GM11168 (cell line): Measurements from ENCODE around the gene SMTNL1.
"Not testable (repeated sequence)": the region's sequence is repeated elsewhere in the genome, so short reads cannot be mapped to it uniquely, and the experiment has no call there.

ENCODE experiments used
- in situ Hi-C: fragments of 300-500 bp; cut with MboI; formaldehyde crosslinking; loops from one replicate; pipeline ENCODE4 v1.12.0; 2022; ENCODE audit warnings: low sequenced_read_pairs; ENCODE audit not compliant: unreplicated experiment

Gene SMTNL1

GRCh38 chr11:57508341-57509170 lies 28.8 kb upstream of the SMTNL1 start:
- in situ Hi-C loops, result no loop called here

DNA sequence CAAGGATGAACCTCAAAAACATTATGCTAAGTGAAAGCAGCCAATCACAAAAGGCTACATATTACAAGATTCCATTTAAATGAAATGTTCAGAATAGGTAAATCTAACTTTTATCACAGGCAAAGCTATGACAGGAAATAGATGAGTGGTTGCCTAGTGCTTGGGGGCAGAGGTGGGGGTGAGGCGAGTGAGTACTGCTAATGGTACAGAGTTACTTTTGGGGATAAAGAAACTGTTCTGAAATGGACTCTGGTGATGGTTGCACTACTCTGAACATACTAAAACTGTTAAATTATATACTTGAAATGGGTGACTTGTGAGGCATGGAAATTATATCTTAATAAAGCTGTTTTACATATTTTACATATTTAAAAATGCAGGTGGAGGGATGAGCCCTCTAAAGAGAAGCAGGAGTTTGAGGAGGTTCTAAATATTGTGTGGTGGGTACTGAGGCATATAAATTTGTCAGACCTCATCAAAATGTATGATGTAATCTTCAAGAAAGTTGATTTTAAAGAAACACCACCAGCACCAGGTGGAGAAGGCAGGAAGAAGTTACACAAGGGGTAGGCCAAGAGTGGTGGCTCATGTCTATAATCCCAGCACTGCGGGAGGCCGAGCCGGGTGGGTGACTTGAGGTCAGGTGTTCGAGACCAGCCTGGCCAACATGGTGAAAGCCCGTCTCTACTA lies 25.5 kb upstream of the SMTNL1 start:
- in situ Hi-C loops, result no loop called here

DNA sequence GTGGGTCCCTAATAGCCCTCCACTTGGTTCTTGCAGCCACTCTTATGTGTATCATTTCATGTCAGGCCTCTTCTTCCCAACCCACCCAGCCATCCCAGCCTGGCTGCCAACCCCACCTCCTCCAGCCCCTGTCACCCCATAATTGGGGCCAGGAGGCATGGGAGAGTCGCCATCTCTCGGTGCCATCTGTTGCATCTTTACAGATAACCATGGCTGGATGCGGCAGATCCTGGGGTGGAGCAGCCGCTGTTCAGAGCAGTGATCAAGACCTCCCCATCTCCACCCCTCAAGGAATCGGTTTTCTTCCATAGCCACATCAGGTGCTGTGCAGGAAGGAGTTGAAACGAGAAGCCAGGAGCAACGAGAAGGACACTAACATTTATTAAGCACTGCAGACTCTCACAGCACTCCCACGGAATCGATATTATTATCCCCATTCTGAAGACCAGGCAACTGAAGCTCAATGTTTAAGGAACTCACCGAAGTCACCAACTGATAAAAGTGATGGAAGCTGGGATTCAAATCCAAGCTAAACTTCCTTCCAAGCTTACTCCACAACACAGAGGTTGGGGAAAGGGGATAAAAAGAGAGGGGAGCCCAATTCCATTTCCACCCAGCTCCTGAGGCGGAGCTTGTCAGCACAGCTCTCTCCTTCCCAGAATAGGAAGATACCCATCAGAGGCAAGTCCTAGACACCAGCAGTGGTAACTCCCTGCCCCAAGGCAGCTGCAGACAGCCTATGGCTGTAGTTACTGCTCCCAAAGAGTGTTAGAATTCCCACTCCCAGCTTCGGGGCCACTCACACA lies 24.5 kb upstream of the SMTNL1 start:
- in situ Hi-C loops, result no loop called here

GRCh38 chr11:57513452-57513795 lies 24.0 kb upstream of the SMTNL1 start:
- in situ Hi-C loops, result no loop called here

DNA sequence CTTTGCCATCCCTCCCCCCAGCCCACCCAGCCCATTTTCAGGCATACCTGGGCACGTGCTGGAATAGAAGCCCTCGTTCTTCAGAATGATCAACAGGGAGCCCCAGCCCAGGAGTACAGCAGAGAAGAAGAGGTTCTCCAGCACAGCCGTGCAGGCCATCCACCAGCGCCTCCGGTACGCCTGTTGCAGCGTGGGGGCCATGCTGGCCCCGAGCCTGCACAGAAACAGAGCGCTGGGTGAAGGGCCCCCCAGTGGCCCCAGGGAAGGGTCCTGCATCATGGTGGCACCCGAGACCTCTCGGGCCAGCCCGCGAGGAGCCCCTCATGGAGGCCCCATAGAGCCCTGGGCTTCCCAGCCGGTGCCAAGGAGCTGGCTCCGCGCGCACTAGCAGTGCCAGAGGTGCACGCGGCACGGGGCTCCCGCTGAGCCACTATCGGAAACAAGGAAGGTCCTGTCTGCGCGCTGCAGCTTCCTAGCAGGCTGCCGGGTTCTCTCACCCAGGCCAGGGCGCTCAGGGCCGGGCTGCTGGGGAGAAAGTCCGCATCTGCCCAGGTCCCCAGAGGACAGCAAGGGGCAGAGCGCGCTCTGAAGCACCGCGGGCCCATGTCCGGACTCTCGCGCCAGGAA lies 23.4 kb upstream of the SMTNL1 start:
- in situ Hi-C loops, result no loop called here

DNA sequence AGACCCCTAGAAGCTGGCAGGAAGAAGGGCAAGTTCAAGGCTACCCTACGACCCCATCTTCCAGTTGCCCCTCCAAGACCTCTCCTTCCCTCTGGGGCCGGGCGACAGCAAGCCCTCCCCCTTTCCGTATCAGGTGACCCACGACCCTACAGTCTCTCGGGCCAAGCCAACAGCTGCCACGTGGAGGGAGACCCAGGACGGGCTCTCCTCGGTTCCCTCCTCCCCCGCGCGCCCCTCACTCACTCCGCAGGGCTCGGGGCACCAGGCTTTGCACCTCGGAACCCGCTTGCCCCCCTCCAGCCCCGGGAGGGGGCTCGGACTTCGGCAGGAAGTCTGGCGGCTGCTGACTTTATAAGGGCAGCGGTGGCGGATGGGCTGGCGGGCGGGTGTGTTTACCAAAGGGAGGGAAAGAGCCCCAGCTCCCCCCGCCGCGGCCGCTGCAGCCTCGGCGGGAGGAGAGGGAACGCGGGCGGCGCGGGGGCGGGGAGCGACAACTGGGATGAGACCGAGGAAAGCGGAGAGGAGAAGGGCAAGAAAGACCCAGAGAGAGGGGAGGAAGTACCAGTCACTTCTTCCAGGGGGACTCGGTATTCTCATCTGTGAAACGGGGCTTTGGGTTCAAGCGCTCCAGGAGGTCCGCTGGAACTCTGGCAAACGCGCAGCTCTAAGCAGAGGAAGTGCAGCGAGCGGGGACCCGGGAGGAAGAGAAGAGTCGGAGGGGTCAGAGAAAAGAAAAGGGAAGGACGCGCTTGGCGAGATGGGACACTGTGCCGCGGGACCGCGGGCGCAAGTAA lies 22.7 kb upstream of the SMTNL1 start:
- in situ Hi-C loops, result no loop called here

DNA sequence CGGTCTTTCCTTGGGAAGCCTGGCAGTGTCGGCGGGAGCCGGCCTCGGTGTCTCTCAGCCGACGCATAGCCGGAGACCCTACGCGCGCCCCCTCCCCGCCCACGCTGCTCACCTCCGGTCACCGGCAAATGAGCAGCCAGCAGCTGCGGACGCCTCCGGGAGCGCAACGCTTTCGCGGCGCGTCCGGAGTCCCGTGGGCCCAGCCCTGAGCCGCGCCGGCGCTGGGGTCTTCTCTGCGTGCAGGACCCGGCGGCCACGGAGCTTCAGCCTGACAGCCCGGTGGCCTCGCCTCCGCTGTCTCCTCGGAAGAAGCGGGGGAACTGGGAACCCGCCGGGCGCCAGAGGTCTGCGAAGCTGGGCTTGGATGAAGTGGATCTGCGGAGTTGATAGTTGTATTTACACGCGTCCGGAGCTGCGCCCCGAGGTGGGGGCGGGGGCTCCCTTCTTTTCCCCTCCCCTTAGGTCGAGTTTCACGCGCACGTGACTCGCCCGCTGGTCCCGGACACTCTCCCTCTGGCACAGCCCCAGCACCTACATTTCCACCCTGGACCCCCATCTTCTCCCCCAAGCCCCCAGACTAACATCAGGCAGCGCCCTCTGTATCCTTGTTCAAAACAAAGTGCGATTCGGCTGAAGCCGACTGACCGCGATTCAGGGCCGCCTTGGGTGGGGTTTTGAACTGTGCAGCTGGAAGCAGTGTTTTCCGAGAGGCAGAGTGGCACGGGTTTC lies 21.9 kb upstream of the SMTNL1 start, which contains the start of gene SLC43A1:
TSS of gene SLC43A1 (minus strand) at position 371 of the 729 bp plus-strand sequence. CDS start 1,591 bp downstream, outside the sequence.
- in situ Hi-C loops, result no loop called here

DNA sequence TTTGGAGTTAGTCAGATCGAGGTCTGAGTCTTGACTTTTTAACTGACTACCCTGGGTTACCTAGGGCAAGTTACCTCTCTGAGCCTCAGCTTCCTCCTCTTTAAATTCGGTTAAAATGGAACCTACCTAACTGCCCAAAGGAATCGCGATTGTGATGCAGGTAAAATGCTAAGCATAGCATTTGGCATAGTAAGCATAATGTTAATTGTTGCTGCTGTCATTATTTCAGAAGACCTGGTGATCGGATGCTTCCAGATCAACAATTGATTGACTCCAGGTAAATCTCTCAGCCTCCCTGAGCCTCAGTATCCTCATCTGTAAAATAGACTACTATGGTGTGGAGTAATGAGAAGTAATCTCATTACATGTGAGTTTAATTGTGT lies 21.3 kb upstream of the SMTNL1 start:
- in situ Hi-C loops, result no loop called here

DNA sequence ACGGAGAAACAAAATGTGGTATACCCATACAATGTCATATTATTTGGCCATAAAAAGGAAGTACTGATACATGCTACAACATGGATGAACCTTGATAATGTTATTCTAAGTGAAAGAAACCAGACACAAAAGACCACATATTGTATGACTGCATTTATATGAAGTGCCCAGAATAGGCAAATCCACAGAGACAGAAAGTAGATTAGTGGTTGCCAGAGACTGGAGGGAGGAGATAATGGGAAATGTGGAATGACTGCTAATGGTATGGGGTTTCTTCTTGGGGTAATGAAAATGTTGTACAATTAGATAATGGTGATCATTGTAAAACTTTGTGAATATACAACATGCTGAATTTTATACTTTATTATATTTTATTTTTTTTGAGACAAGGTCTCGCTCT lies 16.3 kb upstream of the SMTNL1 start:
- in situ Hi-C loops, result no loop called here

DNA sequence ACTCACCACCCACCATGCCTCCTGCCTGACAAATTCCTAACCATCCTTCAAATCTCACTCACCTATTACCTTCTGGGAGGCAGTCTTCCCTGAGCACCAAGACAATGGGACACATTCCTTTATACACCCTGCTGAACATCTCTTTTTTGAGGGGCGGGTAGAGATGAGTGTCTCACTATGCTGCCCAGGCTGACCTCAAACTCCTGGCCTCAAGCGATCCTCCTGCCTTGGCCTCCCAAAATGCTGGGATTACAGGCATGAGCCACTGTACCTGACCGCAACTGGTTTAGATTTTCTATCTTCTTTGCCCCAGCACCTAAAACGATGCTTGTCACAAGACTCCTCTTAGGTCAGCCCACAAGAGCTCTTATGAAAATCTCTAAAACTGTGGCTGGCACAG lies 14.0 kb upstream of the SMTNL1 start:
- in situ Hi-C loops, result no loop called here

GRCh38 chr11:57527056-57527631 lies 10.3 kb upstream of the SMTNL1 start:
- in situ Hi-C loops, result loop anchor here (5.0 kb wide), 1 partner anchor 35 kb away; no protein-coding TSS in a partner anchor

DNA sequence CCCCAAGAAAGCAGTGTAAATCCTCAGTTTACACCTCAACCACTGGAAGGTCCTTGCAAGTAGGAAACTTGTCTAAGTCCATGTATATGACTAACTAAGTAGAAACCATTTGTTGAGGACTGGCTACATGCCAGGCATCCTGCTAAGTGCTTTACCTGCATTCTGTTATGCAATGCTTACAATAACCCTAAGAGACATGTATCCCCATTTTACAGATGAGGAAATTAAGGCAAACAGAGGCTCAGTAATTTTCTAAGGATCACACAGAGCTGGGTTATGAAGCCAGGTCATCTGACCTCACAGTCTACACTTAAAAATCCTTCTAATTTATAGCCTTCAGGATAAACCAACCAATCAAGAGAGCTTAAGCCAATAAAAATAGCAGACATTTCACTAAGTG lies 8.4 kb upstream of the SMTNL1 start:
- in situ Hi-C loops, result loop anchor here (5.0 kb wide), 1 partner anchor 37 kb away; no protein-coding TSS in a partner anchor

- in situ Hi-C loops, result no loop called here
Observed at GRCh38 chr11:57530215-57530595, 7.2 kb upstream of the SMTNL1 start.

GRCh38 chr11:57530596-57531507 lies 6.5 kb upstream of the SMTNL1 start, which contains the start of gene TIMM10:
Gene TIMM10, minus strand, starts transcription at chr11:57530754. Its CDS starts 565 bp downstream, at chr11:57530189.
- in situ Hi-C loops, result no loop called here

- in situ Hi-C loops, result not testable (repeated sequence)
Observed at GRCh38 chr11:57534449-57534848, 2.9 kb upstream of the SMTNL1 start.

- in situ Hi-C loops, result no loop called here
Observed at GRCh38 chr11:57539342-57539741, 1.9 kb downstream of the SMTNL1 start.

GRCh38 chr11:57541169-57541568 lies 3.8 kb downstream of the SMTNL1 start:
- in situ Hi-C loops, result no loop called here
